Stimulated activated CD4-positive, alpha-beta T cell treated with anti-CD3 and anti-CD28 coated beads, TNF-alpha, amount 100 ng/mL, for 4 hours (primary cell): ENCODE results near the gene RAD9A.

ENCODE experiments used
- DNase-seq, 3 experiments: peaks; one replicate each; pipeline ENCODE4 v3.0.0-alpha.2; 2020; ENCODE audit warnings: low read depth in 3 of 3

Gene RAD9A

DNA sequence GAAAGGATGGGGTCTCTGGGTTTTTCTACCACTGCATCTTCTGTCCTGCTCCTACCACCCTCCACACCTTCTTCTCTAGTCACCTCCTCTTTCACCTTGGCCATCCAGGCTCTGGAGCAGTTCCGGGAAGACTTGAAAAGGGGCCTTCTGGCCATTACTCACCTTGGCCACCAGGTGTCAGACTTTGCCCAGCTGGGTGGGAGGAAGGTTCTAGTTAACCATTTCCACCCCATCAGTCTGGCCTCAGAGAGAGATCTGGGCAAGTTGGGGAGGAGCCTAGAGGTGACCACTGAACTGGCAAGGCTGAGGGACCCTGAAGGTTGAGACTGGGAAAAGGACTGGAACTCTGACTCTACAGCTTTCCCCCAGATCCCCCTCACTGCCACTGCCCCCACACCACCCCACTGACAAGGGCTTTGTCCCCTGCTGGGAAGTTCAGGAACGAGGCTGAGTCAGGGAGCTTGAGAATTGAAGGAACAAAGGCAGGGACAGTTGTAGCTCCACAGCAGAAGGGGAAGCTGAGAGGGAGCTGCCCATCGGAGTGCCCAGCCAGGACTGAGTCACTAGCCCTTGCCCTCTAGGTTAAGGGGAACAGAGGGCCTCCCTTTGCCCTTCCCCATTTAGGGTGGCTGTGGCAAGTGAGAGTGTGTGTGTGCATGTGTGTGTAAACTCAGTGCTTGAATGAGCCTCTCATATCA, 34.8 kb upstream of the RAD9A start:
- peak in 2 of 3 experiments; percentile 39 to 49 for DNase-seq

DNA sequence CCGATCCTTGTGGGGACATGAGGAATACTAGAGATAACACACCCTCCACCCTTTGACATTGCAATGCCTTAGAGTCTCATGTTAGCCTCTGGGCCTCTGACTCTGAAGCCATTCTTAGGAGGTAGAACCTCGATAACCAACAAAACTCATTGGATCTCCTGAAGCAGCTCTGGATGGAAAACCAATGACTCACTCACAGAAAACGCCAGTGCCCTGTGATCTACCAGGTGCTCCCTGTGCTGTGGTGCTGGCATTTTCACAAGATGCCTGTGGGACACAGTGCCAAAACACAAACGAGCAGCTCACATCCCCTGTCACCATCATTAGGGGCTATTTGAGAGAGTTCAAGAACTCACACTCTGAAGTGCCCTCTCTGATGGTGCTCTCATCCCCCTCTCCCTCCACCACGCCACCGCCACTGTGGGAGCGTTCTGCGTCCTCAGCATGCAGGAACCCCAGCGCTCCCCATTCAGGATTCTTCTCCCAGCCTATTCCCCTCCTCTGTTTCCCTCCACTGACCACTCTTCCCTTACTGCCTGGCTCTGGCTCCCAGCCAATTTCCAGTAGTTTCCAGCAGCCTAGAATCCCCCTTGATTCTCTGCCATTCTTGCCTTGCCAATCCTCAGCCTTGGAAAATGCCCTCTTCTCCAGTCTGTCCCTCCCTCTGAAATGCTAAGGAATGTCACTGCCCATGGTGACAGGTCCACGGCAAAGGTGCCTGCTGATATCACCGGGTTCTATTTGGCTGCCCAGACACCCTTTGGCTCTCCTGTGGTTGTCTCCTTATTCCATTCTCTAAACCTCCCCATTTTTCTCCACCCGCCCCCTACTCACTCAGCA, 33.7 kb upstream of the RAD9A start:
- no peak for DNase-seq

DNA sequence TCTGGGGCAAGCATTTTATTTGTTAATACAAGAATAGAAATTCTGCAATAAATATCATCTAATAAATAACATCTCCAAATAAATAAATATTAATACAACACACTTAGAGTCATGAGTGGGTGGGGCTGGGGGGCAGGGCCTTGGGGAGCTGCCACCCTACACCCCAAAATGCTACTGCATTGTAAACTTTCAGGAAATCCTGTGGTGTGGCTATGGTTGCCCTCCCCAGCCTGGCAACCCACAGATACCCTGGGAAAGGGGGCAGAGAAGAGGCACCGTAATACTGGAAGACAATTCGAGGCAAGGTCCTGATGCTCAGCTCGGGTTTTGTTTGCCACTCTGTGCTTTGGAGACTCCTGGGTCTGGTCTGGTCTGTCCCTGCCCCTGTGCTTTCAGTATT, 27.6 kb upstream of the RAD9A start:
- DNase-seq = no peak

DNA sequence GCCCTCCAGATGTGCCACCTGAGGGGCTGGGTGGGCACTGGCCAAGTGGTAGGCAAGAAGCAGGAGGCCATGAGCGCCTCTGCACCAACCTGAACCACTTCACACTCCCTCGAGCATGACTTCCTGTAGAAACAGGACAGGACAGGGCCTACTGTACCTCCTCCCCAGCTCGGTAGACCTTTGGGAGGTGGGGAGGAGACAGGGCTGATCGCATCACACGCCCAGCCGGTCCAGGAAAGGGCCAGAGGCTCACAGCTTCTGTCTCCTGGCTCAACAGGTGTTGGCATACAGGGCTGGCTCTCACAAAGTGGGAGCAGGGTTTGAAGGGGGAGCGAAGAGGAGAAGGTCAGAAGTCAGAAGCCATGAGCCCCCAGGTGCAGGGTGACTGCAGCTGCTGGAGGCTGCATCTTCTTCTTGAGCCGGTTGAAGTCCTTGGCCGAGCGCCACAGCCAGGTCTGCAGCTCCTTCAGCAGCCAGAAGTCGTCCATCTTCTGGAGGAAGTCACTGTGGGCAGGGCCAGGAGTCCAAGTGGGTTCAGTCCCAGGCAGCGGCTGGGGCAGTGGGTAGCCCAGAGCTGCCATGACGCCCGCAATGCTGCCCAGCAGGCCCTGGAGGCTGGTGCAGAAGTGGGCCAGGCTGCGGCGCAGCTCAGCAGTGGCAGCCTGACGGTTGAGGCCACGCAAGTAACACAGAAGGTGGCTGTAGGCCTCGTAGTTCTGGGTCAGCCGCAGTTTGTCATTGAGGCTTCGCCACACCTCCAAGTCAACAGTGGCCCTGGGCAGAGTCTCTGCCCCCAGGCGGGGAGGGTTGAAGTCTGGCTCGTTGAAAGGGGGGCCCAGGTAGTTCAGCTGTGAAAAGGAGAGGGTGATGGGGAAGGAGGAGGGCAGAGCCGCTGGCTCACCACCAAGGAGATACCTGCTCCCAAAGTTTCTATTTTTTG, 26.7 kb upstream of the RAD9A start:
- no peak for DNase-seq

DNA sequence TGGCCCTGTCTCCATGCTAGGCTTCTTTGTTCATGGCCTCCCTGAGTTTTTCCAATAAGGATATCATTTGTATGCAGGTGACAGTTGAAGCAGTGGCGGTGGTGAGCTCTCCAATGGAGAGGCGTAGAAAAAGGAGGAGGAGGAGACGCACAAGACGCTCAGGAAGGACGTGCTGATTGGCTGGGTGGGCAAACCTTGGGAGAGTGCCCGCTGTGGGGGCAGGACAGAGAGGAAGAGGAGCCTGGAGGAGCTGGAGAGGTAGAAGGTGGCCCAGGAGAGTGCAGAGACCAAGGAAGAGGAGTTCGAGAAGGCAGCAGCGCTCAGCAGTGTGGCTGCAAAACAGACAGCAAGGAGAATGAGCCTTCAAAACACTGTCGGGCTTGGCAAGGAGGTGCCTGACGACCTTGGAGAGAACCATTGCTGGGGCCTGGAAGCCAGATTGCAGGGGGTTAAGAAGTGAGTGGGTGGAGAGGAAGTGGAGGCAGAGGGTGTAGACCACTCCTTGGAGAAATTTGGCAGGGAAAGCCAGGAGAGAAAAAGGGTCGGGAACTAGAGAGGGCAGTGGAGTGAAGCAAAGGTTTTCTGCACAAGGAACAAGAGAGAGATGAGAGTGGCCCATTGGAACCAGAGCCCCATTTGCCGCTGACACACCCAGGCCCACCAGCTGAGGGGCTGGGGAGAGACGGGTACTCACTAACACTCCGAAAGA, 25.9 kb upstream of the RAD9A start:
- DNase-seq = no peak

DNA sequence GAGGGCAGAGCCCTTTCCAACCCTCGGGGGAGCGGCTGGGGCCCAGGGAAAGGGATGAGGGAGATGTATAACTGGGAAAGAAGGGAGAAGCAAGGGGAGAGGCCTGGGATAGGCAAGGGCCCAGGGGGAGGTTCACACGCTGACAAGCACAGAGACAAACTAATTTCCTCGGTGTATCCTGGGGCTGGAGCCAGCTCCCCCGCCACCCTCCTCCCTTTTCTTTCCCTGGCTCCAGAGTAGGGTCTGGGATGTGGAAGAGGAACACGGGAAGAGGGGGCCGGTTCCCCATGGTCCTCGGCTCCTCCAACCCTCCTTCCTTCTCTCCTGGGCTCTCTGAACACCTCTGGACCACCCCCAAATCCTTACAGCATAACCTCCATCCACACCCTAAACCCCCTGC, 25.2 kb upstream of the RAD9A start:
- no peak for DNase-seq

DNA sequence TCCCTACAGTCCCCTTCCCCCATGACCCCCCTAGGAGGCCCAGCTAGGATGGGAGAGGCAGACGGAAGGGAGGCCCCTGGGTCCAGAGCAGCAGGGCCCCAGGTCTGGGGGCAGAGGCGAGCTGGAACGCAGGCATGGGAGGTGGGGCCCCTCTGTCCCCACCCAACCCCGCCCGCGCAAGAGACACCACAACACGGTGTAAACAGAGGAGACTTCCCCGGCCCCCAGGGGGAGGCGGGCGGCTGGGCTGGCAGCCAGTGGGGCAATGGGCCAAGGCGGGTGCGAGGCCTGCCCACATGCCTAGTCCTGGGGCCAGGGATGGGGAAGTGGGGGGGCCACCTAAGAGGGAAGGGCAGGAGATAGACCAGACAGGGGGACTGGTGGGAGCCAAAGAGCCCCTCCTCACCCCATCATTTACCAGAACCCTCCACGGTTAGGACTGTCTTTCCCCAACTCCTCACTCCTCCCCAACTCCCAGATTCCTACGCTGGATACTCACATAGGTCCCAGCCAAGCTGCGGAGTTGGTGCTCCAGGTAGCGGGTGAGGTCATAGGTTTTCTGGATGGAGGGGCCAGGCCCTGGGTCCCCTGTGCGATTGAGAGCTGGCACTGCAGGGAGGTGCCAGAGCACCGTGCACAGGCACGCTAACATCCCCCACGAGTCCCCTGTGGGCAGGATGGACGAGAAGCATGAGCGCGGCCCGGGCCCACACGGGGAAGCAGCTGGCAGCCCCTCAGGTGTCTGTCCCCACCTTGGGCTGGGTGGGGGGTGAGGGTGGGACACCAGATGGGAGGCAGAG, 24.6 kb upstream of the RAD9A start:
- no peak for DNase-seq

DNA sequence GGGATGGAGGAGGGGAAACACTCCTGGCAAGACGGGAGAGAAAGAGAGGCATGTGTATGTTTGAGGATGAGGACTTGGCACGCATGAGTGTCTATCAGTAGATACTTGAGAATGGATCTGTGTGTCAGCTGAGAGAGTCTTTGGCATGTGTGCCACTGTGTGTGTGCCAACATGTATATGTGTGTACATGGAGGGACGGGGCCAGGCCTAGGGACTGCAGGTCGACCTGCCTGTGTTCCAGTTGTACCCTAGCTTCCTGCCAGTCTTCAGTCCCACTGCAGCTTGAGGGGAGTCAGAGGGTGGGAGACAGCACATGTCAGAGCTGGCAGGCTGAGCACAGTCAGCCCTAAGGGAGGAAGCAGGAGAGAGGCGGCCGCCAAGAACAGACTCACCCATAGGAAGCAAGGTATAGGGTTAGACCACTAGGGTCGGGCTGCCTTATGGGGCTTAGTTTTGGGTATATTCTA, 24.0 kb upstream of the RAD9A start:
- DNase-seq = no peak

DNA sequence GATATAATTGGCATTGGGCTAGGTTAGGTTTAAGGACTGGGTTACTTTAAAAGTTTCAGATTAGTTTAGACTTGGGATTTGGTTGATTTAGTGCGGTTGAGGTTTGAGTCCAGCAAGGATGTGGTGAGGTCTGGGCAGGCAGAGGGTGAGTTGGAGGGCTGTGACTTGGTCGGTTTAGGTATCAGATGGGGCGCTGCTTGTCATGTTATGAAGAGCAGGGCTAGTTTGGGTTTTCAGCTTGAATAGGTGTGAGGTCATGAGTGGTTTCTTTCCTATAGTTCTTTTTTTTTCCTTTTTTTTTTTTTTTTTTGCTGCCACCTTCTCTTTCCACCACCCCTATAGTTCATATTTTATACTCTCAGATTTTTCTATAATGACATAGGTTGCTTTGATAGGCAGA, 23.2 kb upstream of the RAD9A start:
- DNase-seq = no peak

DNA sequence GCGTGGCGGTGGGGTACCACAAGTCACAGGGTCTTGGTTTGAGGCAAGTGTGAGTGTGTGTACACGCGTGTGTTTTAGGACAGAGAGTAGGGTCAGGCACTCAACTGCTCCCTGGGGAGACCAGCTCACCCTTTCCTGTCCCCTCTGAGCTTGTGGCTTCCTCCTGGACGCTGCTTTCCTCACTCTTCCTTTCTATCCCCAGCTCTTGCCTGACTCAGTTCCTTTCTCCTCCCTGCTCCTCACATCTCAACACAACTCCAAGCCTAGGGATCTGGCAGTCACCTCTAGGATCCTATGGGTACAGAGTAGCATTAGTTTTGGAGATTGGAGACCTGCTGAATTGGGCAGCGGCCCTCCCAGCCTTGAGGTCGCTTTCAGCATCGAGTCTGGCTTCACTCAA, 22.5 kb upstream of the RAD9A start:
- no peak for DNase-seq

DNA sequence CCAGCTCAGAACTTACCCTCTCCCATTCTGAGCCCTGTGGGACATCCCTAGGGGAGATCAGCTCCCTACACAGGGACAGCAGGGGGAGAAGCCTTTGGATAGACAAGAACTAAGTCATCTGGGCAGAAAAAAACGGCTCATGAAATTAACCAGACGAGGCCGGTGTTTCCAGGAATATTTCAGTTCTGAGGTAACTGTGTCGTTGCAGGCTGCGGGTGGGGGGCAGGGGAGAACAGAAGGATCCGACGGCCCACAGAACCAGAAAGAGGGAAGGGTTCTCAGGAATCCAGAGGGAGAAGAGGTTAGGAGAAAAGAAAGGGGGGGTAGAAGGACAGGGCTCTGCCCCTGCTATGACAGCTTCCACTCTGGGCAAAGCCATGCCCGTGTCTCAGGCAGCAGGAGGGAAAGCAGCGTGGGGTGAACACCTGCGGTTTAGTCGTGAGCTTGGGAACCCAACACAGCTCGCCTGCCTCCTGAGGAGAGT, 21.9 kb upstream of the RAD9A start:
- DNase-seq = no peak

DNA sequence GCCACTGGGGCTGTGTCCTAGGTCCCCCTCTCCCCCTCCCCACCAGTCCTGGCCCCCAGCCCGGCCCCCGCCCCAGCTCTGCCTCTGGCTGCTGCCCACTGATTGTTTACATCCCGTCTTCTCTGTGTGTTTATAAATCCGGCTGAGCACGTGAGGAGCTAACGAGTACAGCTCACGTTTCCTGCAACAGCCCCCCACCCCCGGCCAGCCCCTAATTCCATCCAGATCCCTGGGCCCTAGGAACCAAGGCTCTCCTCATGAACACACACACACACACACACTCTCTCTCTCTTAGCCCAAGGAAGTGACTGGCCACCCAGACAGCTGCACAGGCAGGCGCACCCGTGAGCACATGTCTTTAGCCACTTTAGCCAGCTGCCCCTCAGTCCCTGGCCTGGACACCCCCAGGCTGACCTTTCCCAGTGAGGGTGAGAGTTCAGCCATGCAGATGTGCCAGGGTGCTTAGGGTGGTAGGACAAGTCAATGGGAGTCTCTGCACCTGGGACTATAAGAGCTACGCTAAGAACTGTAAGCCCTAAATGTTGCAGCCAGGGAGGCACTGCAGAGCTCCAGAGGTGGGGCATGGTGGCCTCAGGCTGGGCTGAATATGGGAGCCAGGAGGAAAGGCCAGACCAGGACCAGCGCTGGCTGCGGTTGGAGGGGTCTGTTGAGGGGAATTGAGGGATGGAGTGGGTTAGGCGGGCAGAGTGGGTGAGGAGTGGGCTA, 21.3 kb upstream of the RAD9A start:
- no peak for DNase-seq

DNA sequence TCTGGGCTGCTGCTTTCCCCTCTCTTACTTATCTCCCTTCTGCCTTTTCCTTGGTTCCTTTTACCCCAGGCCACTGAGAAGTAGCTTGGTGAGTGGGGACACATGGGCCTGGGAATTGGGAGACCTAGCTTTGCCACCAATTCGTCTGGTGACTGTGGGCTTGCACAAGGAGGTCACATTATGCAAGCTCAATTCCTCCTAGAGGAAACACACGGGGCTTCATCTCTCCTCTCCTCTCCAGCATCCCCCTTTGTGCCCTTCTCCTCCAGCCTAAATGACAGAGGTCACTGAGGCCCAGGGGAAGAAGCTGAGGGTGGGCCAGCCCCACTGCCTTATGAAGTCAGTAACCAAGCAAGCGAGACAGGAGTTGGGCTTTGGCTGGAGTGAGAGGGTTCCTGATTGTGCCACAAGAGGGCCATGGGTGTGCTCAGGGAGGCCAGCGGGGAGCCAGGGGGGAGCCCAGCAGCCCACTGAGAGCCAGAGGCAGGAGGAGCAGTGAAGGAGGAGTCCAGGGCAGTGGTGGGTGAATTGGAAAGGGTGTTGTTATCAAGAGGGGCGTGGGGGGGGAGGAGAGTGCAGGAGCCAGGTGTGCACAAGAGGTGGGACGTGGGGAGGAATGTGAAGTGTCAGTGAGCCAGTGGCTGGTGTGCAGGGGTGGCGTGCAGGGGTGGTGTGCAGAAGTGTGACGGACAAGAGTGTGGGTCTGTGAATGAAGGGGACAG, 20.4 kb upstream of the RAD9A start:
- DNase-seq = no peak

DNA sequence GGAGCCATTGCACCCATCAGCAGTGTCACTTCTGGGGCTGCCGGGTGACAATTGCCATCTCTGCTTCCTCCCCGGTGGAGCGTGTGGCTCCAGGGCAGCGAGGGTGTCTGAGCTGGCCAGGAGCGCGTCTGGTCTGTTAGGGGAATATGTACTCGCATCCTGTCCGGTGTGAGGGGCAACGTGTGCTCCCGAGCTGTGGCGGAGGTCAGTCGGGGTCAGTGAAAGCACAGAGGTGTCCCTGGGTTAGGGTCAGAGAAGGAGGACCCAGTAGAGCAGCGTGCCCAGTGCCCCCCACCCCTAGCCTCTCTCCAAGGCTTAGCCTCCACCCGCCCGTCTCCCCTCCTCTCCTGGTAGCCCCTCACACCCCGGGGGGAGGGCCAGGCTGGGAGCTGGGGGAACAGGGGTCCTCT, 19.9 kb upstream of the RAD9A start:
- no peak for DNase-seq

DNA sequence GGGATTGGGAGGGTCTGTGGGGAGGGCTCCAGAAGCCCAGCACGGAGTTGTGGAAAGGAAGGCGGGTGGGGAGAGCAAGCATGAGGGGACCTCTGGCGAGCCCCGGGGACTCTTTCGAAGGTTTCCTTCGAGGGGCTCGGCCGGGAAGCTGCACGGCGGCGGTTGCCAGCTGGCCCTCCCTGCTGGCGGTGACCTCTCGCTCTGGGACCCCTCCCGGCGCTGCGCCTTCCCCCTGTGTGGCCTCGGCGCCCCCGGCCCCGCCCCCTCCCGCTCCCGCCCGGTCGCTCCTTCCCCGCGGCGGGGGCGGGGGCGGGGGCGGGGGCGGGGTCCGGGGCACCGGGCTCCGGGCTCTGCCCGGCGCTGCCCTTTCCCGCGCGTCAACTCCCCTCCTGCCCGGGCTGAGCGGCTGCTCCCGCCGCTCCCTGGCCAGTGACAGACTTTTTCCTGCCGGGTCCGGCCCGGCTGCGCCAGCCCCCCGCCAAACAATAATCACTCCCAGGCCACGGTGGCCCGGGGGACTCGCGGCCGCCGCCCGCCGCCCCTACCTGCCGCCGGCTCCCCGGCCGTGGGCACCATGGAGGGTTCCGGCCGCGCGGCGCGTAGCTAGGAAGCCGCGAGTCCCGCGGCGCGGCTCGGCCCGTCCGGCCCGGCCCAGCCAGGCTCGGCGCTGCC, 19.3 kb upstream of the RAD9A start:
- no peak for DNase-seq

DNA sequence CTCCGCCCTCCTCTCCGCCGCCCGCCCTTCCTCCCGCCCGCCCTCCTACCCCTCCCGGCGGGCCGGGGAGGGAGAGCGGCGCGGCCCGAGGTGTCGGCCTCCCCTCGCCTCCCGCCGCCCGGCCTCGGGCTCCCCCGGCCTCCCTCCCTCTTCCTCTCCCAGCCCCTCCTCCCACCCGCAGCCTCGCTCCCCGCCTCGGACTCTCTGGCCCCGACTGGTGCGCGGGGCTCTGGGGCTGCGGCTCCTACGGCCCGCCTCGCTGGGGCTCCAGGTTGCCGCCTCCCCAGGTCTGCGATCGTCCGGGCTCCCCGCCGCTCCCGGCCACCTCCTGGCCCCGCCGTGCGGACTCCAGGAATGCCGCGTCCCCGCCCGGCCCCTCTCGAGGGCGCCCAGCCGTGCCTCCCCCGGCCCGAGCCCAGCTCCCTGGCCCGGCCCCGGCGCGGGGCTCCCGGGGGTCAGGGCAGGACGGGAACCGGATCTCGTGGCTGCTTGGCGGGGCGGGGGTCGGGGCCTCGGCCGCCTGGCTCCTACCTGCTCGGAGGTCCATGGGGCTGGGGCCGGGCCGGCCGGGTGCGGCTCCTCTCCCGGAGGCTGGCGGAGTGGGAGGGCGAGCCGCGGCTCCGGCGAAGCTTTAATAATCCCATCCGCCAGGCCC, 18.7 kb upstream of the RAD9A start, which contains the start of gene CLCF1:
CLCF1 (minus strand) TSS at position 606 of the 655 bp plus-strand sequence; CDS start at position 547, 59 bp downstream.
- DNase-seq = no peak

DNA sequence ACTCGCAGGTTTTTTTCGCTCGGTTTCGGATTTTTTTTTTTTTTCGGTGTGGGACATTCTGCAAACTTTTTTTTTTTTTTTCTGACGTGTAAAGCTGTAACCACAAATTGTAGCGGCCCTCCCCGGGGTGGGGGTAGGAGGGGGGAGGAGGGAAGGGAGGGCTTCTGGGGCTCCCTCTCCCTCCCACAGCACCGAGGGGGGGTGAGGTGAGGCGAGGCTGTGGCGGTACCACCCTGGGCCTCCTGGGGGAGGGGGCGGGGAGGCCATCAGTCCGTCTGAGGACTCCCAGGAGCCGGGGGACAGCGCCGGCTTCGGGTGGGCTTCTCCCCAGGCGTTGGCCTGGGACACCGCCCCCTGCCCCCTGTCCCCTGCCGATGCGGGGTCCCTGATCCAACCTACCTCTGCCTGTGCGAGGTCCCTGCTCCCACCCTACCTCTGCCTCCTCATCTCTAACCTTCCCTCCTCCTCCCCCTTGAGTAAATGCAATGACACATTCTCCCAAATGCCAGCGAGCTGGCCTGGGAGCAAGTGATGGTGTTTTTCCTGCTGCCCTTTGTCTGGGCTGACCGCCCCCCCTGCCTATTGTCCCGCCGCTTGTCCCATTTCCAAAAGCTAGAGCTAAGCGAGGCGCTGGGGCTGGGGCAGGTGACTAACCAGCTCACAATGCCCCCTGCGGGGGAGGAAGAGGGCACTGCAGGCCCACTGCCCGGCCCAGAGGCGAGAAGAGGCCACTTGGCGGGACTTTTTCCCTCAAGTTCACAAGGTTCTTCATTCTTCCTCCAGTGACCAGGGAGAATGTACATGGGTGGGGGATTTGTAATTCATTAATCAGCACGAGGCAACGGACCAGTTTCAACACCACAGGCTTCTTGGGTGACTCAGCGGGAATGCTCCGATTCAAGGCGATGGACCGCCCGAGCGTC, 17.9 kb upstream of the RAD9A start:
- peak in 2 of 3 experiments; percentile 52 to 62 for DNase-seq
